ENCODE measurements around the gene GPR35. TPM values are rescaled to one million over a fixed set of nuclear protein-coding genes. Genes with fewer than 3 reads are reported as not detected.

The GPR35 gene
- total and polyA plus RNA-seq, 10 of the 15 experiments (the other 5 are each of a cell fraction or from before 2014, with no cell fraction given) = 0.14 to 1.6 (median 0.75) TPM; not detected in 3

- TF ChIP-seq HSF1 (IDR thresholded peaks at IDR 0.05; ENCODE audit: low read depth, low read length) (no peak), CHD1 (IDR thresholded peaks at IDR 0.05; ENCODE audit: low read depth, low read length) (no peak), PBX3 (IDR thresholded peaks at IDR 0.05; ENCODE audit: insufficient replicate concordance, low read depth, low read length) (no peak), WRNIP1 (IDR thresholded peaks at IDR 0.05; ENCODE audit: borderline replicate concordance, low read depth, low read length) (no peak), RUNX3 (IDR thresholded peaks at IDR 0.05; ENCODE audit: low read length) (no peak), NFYA (IDR thresholded peaks at IDR 0.05; ENCODE audit: borderline replicate concordance, low read depth, low read length) (no peak), SUZ12 (IDR thresholded peaks at IDR 0.05; ENCODE audit: unreplicated experiment) (no peak), YBX1 (IDR thresholded peaks at IDR 0.05) (no peak), REST (IDR thresholded peaks at IDR 0.05; ENCODE audit: low read depth, low read length) (no peak), KAT2A (conservative IDR thresholded peaks at IDR 0.05; ENCODE audit: control insufficient read depth, low read depth, low read length) (no peak), RFX5 (IDR thresholded peaks at IDR 0.05; ENCODE audit: low read depth, low read length) (no peak), E2F8 (IDR thresholded peaks at IDR 0.05; ENCODE audit: low read depth, partially characterized antibody) (no peak)
Measured at GRCh38 chr2:240601061-240601830, 24.0 kb upstream of the GPR35 start (continued).

Measured in GM12878 (cell line).